ENCODE measurements around the gene GPR42. TPM values are rescaled to one million over a fixed set of nuclear protein-coding genes. Genes with fewer than 3 reads are reported as not detected.

The GPR42 gene, protein sequence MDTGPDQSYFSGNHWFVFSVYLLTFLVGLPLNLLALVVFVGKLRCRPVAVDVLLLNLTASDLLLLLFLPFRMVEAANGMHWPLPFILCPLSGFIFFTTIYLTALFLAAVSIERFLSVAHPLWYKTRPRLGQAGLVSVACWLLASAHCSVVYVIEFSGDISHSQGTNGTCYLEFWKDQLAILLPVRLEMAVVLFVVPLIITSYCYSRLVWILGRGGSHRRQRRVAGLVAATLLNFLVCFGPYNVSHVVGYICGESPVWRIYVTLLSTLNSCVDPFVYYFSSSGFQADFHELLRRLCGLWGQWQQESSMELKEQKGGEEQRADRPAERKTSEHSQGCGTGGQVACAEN
- total RNA-seq (2014; rRNA removed; shearing (Covaris generic)): not detected in 2 replicates

- DNase-seq (ENCODE audit: low spot score): no peak
Measured at GRCh38 chr19:35370722-35371121, at the start of gene GPR42. GPR42 (plus strand) TSS chr19:35371068; CDS start chr19:35371360, 292 bp downstream.

GRCh38 chr19:35321291-35321690 lies 49.6 kb upstream of the GPR42 start:
- DNase-seq (ENCODE audit: low spot score): no peak

DNA sequence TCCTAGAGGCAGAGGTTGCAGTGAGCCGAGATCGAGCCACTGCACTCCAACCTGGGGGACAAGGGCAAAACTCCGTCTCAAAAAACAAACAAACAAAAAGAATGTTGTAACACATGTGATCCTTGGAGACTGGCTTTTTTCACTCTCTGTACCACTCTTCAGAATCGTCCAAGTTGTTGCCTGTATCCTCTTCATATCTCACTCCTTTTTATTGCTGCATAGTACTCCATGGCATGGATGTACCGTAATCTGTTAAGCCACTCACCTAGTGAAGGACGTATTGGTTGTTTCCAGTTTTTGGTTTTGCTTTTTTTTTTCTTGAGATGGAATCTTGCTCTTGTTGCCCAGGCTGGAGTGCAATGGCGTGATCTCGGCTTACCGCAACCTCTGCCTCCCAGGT lies 48.9 kb upstream of the GPR42 start:
- no peak for DNase-seq (ENCODE audit: low spot score)

DNA sequence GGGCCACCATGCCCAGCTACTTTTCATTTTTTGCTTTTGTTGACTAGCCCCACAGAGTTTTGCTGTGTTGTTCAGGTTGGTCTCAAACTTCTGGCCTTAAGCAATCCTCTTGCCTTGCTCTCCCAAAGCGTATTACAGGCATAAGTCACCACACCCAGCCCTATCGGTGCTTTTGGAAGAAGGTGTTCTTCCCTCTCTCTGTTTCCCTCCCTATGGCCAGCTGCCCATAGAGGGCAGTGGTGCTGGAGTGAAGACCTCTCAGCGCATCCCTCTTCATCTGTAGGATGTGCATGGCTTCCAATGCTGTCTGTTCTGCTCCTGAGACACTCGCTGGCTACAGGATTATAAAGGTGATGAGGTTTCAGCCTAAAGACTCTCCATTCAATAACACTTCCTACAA lies 43.2 kb upstream of the GPR42 start:
- no peak for DNase-seq (ENCODE audit: low spot score)

DNA sequence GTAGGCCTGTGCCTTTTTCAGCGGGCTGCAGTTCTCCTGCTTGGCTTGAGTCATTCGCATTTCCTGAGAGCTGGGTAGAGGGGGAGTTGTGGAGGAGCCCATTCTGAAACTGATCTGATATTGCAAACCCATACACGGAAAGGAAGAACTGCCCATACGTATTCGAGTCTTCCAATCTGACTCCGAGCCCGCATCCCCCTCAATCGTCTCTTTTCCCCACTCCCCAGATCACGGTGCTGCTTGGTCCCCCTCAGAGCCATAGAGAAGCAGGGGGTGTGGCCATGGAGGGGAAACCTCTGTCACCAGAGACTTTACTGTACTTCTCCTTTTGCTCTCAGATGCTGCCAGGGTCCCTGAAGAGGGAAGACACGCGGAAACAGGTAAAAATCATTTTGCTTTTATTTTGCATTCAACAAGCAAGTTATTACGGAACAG lies 42.0 kb upstream of the GPR42 start, which contains the start of gene CD22:
TSS of gene CD22 (plus strand) at position 337 of the 435 bp plus-strand sequence. CDS start 2,854 bp downstream, outside the sequence.
- DNase-seq (ENCODE audit: low spot score): no peak

DNA sequence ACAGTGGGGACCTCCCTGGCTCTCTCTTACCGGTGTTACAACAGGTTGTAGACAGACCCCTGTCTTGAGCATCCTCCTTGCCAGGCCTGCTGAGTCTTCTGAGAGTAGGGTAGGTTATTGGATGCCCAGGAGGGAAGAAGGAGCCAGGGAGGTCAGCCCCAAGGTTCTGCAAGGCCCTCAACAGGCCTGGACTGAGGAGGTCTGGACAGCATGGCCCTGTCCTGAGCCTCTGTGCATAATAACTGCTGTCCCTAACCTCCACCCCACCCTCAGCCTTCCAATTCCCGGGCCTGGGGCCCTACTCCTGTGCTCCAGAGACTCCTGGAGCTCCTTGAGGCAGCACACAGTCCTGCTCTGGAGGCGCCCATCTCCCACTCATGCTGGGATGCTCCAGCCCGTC lies 41.5 kb upstream of the GPR42 start:
- DNase-seq (ENCODE audit: low spot score): no peak

GRCh38 chr19:35330475-35330874 lies 40.4 kb upstream of the GPR42 start:
- no peak for DNase-seq (ENCODE audit: low spot score)

DNA sequence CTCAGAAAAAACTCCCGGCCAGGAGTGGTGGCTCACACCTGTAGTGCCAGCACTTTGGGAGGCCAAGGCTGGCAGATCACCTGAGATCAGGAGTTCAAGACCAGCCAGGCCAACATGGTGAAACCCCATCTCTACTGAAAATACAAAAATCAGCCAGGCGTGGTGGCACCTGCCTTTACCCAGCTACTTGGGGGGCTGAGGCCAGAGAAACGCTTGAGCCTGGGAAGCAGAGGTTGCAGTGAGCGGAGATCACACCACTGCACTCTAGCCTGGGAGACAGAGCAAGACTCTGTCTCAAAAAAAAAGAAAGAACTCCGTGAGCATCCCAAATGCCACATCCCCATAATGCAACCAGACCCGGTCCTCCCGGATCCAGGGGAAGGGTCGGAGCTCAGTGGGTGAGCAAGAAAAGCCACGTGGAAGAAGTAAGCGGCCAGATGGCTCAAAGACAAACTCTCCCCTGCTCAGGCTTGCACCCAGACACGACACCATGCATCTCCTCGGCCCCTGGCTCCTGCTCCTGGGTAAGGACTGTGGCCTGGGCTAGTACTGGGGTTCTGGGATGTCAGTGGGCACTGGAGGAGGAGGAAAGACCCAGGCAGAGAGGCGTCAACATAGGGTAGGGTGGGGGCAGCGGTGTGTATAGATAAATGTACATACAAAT lies 39.2 kb upstream of the GPR42 start:
- no peak for DNase-seq (ENCODE audit: low spot score)

GRCh38 chr19:35332817-35333216 lies 38.1 kb upstream of the GPR42 start:
- DNase-seq (ENCODE audit: low spot score): no peak

GRCh38 chr19:35334144-35334753 lies 36.6 kb upstream of the GPR42 start:
- no peak for DNase-seq (ENCODE audit: low spot score)

- no peak for DNase-seq (ENCODE audit: low spot score)
Measured at GRCh38 chr19:35336166-35336955, 34.5 kb upstream of the GPR42 start.

GRCh38 chr19:35337097-35337983 lies 33.5 kb upstream of the GPR42 start:
- no peak for DNase-seq (ENCODE audit: low spot score)

- DNase-seq (ENCODE audit: low spot score): no peak
Measured at GRCh38 chr19:35337984-35338296, 32.9 kb upstream of the GPR42 start.

GRCh38 chr19:35340431-35340830 lies 30.4 kb upstream of the GPR42 start:
- no peak for DNase-seq (ENCODE audit: low spot score)

GRCh38 chr19:35341006-35341405 lies 29.9 kb upstream of the GPR42 start:
- no peak for DNase-seq (ENCODE audit: low spot score)

DNA sequence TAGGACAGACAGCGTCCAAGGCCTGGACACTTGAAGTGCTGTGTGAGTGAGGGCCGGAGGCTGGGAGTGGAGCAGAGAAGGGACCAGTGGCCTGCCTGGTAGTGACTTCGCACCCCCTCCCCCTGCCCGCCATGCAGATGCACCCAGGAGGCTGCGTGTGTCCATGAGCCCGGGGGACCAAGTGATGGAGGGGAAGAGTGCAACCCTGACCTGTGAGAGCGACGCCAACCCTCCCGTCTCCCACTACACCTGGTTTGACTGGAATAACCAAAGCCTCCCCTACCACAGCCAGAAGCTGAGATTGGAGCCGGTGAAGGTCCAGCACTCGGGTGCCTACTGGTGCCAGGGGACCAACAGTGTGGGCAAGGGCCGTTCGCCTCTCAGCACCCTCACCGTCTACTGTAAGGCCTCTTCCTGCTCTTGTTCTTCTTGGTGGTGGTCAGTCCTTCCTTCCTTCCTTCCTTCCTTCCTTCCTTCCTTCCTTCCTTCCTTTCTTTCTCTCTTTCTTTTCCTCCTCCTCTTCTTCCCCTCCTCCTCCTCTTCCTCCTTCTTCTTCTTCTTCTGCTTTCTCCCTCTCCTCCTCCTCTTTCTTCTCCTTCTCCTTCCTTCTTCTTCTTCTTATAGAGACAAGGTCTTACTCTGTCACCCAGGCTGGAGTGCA lies 29.2 kb upstream of the GPR42 start:
- no peak for DNase-seq (ENCODE audit: low spot score)

DNA sequence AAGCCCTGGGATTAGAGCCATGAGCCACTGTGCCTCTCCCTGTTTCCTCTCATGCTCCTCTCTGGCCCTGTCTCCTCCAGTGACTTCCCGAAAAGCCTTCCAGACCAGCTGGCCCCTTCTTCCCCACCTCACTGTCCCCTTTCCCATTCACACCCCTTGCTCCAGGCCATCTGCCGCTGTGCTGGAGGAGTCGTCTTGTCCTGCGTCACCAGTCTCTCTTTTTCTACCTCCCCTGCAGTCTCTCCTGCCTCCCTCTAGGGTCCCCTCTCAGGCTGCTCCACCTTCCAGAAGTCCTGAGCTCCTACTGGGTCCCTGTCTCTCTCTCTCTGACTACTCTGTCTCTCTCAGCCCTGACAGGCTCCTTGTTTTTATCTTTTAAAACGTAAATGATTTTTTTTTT lies 28.4 kb upstream of the GPR42 start:
- DNase-seq (ENCODE audit: low spot score): no peak

DNA sequence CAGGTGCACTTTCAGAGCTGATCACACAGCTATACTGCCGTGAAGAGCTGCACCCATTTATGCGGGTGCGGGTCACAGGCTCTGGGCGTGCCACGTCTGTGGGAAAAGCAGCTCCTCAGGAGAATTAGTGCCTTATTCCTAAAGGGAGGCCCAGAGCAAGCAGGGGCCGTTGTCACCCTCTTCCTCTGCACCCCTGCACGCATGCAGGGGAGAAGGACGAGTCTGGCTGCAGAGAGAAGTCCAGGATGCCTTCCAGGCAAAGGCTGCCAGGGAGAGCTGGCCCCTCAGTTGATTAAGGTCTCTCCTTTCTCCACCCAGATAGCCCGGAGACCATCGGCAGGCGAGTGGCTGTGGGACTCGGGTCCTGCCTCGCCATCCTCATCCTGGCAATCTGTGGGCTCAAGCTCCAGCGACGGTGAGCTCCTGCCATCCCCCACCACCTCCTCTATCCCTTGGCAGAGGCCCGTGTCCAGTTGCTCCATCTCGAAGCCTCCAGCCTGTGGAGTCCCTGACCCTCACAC lies 26.3 kb upstream of the GPR42 start:
- no peak for DNase-seq (ENCODE audit: low spot score)

DNA sequence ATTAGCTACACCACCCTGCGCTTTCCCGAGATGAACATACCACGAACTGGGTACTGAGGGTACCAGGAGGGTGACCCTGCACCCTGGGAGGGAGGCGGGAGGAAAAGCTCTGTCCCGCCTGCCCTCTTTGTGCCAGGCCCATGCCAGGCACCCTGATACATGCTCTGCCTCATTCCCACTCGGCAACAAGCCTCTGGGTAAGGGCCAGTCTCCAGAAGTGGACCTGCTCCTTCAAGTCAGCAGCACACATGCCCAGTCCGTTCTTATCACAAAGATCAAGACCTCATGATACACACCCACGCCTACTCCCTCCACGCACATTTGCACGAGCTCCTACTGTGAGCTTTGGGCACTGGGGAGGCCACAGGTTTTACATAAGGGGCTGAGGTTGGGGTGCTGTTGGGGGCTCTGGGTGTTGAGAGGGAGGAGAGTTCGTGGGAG lies 25.2 kb upstream of the GPR42 start:
- DNase-seq (ENCODE audit: low spot score): no peak

Data from A172 (cell line).